ENCODE measurements around the gene IL31.
"Not testable (repeated sequence)": the region's sequence is repeated elsewhere in the genome, so short reads cannot be mapped to it uniquely, and the experiment has no call there.

Gene IL31

GRCh38 chr12:122174155-122174845 lies at the start of gene IL31:
IL31 (minus strand) TSS chr12:122174221; CDS start chr12:122174172, 49 bp downstream.
- H3K27me3 Mint-ChIP-seq = peaks cover 30% of the 10 kb centered on the region
- H3K36me3 Mint-ChIP-seq = no peaks in the 10 kb centered on the region
- DNase-seq = no peak
- CTCF ChIA-PET = no interaction called here
- H3K4me1 Mint-ChIP-seq = no peaks in the 10 kb centered on the region
- H3K9me3 Mint-ChIP-seq = no peaks in the 10 kb centered on the region
- H3K27ac Mint-ChIP-seq = no peak within 1 kb of the TSS
- H3K4me3 Mint-ChIP-seq = no peak within 1 kb of the TSS

- no peak for DNase-seq
- Mint-ChIP-seq H3K27me3 (no peaks in the 10 kb centered on the region), H3K9me3 (no peaks in the 10 kb centered on the region), H3K4me3 (no peak overlapping the region), H3K27ac (no peak overlapping the region), H3K4me1 (no peaks in the 10 kb centered on the region), H3K36me3 (peaks cover 44% of the 10 kb centered on the region)
- CTCF ChIA-PET = interaction anchor here (0.9 to 1.7 kb wide), 4 partner anchors 24 to 140 kb away, joined by 3 to 5 read pairs (median 3); no protein-coding TSS in a partner anchor
These were observed 42.4 kb upstream of the IL31 start for GRCh38 chr12:122216445-122216844.

DNA sequence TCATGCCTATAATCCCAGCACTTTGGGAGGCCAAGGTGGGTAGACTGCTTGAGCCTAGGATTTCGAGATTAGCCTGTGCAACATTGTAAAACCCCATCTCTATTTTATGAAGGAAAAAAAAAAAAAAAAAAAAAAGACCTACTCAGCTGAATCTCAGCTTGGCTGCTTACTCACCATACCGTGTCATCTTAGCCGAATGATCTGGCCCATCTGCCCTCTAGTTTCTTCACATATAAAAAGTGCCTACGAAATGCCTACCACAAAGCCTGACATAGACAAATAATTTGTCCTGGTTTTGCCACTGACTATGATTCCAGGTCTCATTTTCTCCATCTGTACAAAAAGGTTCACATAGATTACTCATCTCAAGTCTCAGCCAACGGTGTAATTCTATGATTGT lies 41.8 kb upstream of the IL31 start:
- H3K9me3 Mint-ChIP-seq = no peaks in the 10 kb centered on the region
- H3K4me1 Mint-ChIP-seq = no peaks in the 10 kb centered on the region
- CTCF ChIA-PET = interaction anchor here (0.6 to 1.7 kb wide), 4 partner anchors 14 to 121 kb away, joined by 3 to 5 read pairs (median 4); no protein-coding TSS in a partner anchor

GRCh38 chr12:122208073-122208820 lies 34.2 kb upstream of the IL31 start:
- Mint-ChIP-seq H3K27ac (no peak overlapping the region), H3K4me1 (peaks cover 7% of the 10 kb centered on the region), H3K27me3 (peaks cover 28% of the 10 kb centered on the region), H3K36me3 (peaks cover 30% of the 10 kb centered on the region), H3K4me3 (no peak overlapping the region), H3K9me3 (no peaks in the 10 kb centered on the region)
- DNase-seq = no peak
- CTCF ChIA-PET = no interaction called here

More for the DNA sequence above, 41.8 kb upstream of the IL31 start:
- peaks cover 44% of the 10 kb centered on the region for H3K36me3 Mint-ChIP-seq
- no peak for DNase-seq
- no peaks in the 10 kb centered on the region for H3K27me3 Mint-ChIP-seq
- H3K27ac Mint-ChIP-seq = no peak overlapping the region
- H3K4me3 Mint-ChIP-seq = no peak overlapping the region

- CTCF ChIA-PET = no interaction called here
- Mint-ChIP-seq H3K4me3 (no peak overlapping the region), H3K4me1 (peaks cover 15% of the 10 kb centered on the region), H3K9me3 (no peaks in the 10 kb centered on the region), H3K36me3 (peaks cover 30% of the 10 kb centered on the region), H3K27me3 (peaks cover 36% of the 10 kb centered on the region), H3K27ac (no peak overlapping the region)
- DNase-seq = no peak
These were observed 33.4 kb upstream of the IL31 start for GRCh38 chr12:122207391-122207790.

DNA sequence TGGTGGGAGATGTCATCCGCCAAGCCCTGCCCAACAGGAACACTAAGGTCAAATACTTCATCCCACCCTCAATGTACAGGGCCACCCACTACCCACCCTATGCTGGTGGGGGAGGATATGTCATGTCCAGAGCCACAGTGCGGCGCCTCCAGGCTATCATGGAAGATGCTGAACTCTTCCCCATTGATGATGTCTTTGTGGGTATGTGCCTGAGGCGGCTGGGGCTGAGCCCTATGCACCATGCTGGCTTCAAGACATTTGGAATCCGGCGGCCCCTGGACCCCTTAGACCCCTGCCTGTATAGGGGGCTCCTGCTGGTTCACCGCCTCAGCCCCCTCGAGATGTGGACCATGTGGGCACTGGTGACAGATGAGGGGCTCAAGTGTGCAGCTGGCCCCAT lies 33.0 kb upstream of the IL31 start:
- H3K9me3 Mint-ChIP-seq = no peaks in the 10 kb centered on the region
- peaks cover 26% of the 10 kb centered on the region for H3K36me3 Mint-ChIP-seq
- H3K4me1 Mint-ChIP-seq = peaks cover 16% of the 10 kb centered on the region
- H3K4me3 Mint-ChIP-seq = no peak overlapping the region
- CTCF ChIA-PET = no interaction called here
- H3K27me3 Mint-ChIP-seq = peaks cover 38% of the 10 kb centered on the region
- H3K27ac Mint-ChIP-seq = no peak overlapping the region
- DNase-seq = no peak

- H3K27me3 Mint-ChIP-seq = peaks cover 45% of the 10 kb centered on the region
- CTCF ChIA-PET = no interaction called here
- no peaks in the 10 kb centered on the region for H3K9me3 Mint-ChIP-seq
- peaks cover 16% of the 10 kb centered on the region for H3K4me1 Mint-ChIP-seq
- no peak for DNase-seq
- no peak overlapping the region for H3K4me3 Mint-ChIP-seq
- H3K36me3 Mint-ChIP-seq = peaks cover 23% of the 10 kb centered on the region
- H3K27ac Mint-ChIP-seq = no peak overlapping the region
These were observed 32.3 kb upstream of the IL31 start for GRCh38 chr12:122206111-122206881.

DNA sequence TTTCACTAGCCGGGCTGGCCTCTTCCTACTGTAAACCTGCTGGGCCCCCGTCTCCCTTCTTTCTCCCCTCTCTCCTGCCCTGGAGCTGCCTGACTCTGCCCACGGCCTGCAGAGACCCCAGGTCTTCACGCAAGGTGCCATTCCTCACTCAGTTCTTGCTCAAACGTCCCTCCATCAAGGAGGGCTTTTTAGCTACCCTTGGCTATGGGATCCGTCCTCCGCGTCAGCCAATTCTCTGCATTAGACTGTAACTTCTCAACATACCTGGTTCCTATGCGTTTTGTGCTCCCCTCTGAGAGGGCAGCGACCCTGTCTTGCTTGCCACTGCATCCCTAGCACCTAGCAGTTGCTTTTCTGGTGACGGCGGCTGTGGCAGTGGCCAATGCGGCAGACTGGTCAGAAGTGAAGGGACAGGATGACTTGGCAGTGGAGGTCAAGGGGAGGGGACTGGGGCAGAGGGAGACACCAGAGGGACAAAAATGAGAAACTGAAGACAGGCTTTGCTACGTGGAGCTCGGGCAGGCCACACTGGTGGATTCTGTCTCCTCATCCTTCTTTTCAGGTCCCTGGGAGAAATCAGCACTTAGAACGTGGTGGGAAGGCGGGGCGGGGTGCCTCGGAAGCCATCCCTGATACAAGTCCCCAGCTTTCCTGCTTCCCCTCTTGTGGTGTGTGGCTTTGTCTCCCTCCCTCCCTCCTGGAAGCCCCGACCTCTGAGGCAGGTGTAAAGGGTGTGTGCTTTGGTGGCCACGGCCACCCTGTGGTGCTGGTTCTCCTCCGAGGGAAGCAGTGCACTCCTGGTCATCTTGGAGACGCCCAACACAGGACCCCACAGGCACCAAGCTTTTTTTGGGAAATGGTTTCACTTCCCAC lies 31.3 kb upstream of the IL31 start:
- DNase-seq = no peak
- Mint-ChIP-seq H3K4me3 (peak overlapping the region; percentile 69), H3K27me3 (peaks cover 55% of the 10 kb centered on the region), H3K4me1 (peaks cover 16% of the 10 kb centered on the region), H3K27ac (no peak overlapping the region), H3K9me3 (no peaks in the 10 kb centered on the region), H3K36me3 (peaks cover 19% of the 10 kb centered on the region)
- CTCF ChIA-PET = no interaction called here

DNA sequence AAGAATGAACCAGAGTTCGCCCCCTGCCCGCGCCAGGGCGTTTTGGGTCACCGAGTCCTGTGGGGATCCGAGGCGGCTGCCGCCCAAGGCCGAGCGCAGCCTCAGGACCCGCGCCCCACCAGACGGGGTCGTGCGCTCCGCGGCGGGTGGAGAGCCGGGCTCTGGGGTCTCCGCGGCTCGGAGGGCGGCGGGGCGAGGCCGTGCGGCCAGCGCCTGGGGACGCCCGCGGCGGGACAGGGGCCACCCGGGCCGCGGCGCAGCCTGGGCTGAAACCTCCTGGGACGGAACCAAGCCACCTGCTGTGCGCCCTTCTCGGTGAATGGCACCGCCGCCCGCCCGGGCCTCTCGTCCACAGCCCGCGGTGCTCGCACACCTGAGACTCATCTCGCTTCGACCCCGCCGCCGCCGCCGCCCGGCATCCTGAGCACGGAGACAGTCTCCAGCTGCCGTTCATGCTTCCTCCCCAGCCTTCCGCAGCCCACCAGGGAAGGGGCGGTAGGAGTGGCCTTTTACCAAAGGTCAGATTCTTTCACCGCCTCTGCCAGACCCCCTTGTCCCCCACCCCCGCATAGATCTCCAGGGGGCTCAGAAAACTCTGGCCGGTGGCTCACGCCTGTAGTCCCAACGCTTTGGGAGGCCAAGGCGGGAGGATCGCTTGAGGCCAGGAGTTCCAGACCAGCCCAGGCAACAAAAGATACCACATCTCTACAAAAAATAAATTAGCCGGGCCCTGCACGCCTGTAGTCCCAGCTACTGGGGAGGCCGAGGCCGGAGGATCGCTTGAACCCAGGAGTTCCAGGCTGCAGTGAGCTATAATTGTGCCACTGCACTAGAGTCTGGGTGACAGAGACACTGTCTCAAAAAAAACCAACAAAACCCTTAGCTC lies 30.4 kb upstream of the IL31 start:
- DNase-seq = peak; percentile 39
- CTCF ChIA-PET = no interaction called here
- Mint-ChIP-seq H3K4me3 (peak overlapping the region; percentile 69), H3K4me1 (peaks cover 16% of the 10 kb centered on the region), H3K27me3 (peaks cover 64% of the 10 kb centered on the region), H3K9me3 (no peaks in the 10 kb centered on the region), H3K36me3 (peaks cover 13% of the 10 kb centered on the region), H3K27ac (no peak overlapping the region)

GRCh38 chr12:122203301-122204166 lies 29.5 kb upstream of the IL31 start, which contains the start of gene B3GNT4:
B3GNT4 (plus strand) TSS chr12:122203709; CDS start chr12:122204619, 910 bp downstream.
- Mint-ChIP-seq H3K9me3 (no peaks in the 10 kb centered on the region), H3K4me1 (peaks cover 16% of the 10 kb centered on the region)
- peak; percentile 82 for DNase-seq

GRCh38 chr12:122202811-122203210 lies 28.8 kb upstream of the IL31 start:
- not testable (repeated sequence) for H3K36me3 Mint-ChIP-seq, H3K9me3 Mint-ChIP-seq, H3K27ac Mint-ChIP-seq, DNase-seq
- Mint-ChIP-seq H3K4me1 (peaks cover 20% of the 10 kb centered on the region), H3K27me3 (peaks cover 73% of the 10 kb centered on the region), H3K4me3 (peak overlapping the region; percentile 76)
- CTCF ChIA-PET = interaction anchor here (0.9 to 1.3 kb wide), 3 partner anchors 9 to 153 kb away, joined by 3 to 4 read pairs (median 3); no protein-coding TSS in a partner anchor

More at GRCh38 chr12:122203301-122204166, 29.5 kb upstream of the IL31 start, which contains the start of gene B3GNT4:
- peaks cover 10% of the 10 kb centered on the region for H3K36me3 Mint-ChIP-seq
- peaks cover 67% of the 10 kb centered on the region for H3K27me3 Mint-ChIP-seq
- H3K27ac Mint-ChIP-seq = no peak within 1 kb of the TSS
- H3K4me3 Mint-ChIP-seq = peak within 1 kb of the TSS; percentile 76
- CTCF ChIA-PET = interaction anchor here (0.9 to 1.3 kb wide), 3 partner anchors 9 to 152 kb away, joined by 3 to 4 read pairs (median 3); no protein-coding TSS in a partner anchor

DNA sequence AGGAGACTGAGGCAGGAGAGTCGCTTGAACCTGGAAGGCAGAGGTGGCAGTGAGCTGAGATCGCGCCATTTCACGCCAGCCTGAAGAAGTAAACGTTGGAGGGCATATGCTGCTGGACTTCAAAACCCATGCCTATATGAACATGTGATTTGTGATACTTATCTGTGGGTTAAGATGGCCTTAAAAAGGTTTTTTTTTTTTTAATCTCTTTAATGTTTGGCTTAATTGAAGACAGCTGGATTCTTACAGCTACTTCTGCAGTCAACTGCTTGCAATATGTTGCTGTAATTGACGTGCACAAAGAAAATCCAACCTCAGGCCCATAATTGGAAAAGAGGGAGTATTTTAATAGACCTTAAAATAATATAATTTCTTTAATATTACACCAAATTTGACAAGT lies 28.0 kb upstream of the IL31 start:
- no peak for DNase-seq
- no peaks in the 10 kb centered on the region for H3K36me3 Mint-ChIP-seq
- H3K27ac Mint-ChIP-seq = no peak overlapping the region
- no peak overlapping the region for H3K4me3 Mint-ChIP-seq
- CTCF ChIA-PET = interaction anchor here (1.3 kb wide), 1 partner anchor 11 kb away, joined by 3 read pairs; no protein-coding TSS in a partner anchor
- peaks cover 27% of the 10 kb centered on the region for H3K4me1 Mint-ChIP-seq
- peaks cover 81% of the 10 kb centered on the region for H3K27me3 Mint-ChIP-seq
- H3K9me3 Mint-ChIP-seq = no peaks in the 10 kb centered on the region
